Thyroid gland (tissue), 4 donors: ENCODE results near the gene CSMD2.

Experiments
- CTCF ChIP-seq, 6 experiments: fragments of 200-600 bp in 3 of 6; fragments of 450-650 bp in 3 of 6; sonication (generic) in 3 of 6; IDR thresholded peaks; one replicate each; pipeline ENCODE4 v1.5.1; 2016 to 2019; ENCODE audit warnings: antibody characterized with exemption in 6 of 6, mild to moderate bottlenecking in 2 of 6, inconsistent platforms in 1 of 6, moderate library complexity in 1 of 6
- POLR2A ChIP-seq, 2 donors: fragments of 450-650 bp; IDR thresholded peaks; one replicate each; pipeline ENCODE4 v1.6.1; 2017; ENCODE audit warnings: antibody characterized with exemption in 2 of 2, mild to moderate bottlenecking in 2 of 2, moderate library complexity in 1 of 2

GRCh38 chr1:33905241-33905640 is 259.8 kb downstream of the CSMD2 start:
- TF ChIP-seq CTCF (IDR thresholded peaks at IDR 0.05) (no peak), POLR2A (IDR thresholded peaks at IDR 0.05) (no peak)
